Endothelial cell (in vitro differentiated cells): ENCODE results near the gene IRF6. TPM values are rescaled to one million over a fixed set of nuclear protein-coding genes. Genes with fewer than 3 reads are reported as not detected.

ENCODE experiments used
- DNase-seq: peaks from one replicate; pipeline ENCODE4 v3.0.0; 2021; ENCODE audit warnings: low spot score
- H3K27ac Mint-ChIP-seq: one replicate; pipeline ENCODE4 v1.8.0; 2021; ENCODE audit warnings: mixed read lengths, inconsistent platforms; ENCODE audit not compliant: unreplicated experiment
- H3K27me3 Mint-ChIP-seq: one replicate; pipeline ENCODE4 v1.8.0; 2021; ENCODE audit warnings: mild to moderate bottlenecking, moderate library complexity, mixed read lengths, inconsistent platforms; ENCODE audit not compliant: unreplicated experiment
- H3K36me3 Mint-ChIP-seq: one replicate; pipeline ENCODE4 v1.8.0; 2021; ENCODE audit warnings: mild to moderate bottlenecking, low read depth, mixed read lengths, inconsistent platforms; ENCODE audit not compliant: unreplicated experiment
- H3K4me1 Mint-ChIP-seq: one replicate; pipeline ENCODE4 v1.8.0; 2021; ENCODE audit warnings: mild to moderate bottlenecking, mixed read lengths, inconsistent platforms; ENCODE audit not compliant: unreplicated experiment
- H3K4me3 Mint-ChIP-seq: one replicate; pipeline ENCODE4 v1.8.0; 2021; ENCODE audit warnings: mild to moderate bottlenecking, mixed read lengths, inconsistent platforms; ENCODE audit not compliant: unreplicated experiment
- H3K9me3 Mint-ChIP-seq: one replicate; pipeline ENCODE4 v1.8.0; 2021; ENCODE audit warnings: mixed read lengths, inconsistent platforms; ENCODE audit not compliant: unreplicated experiment
- CTCF ChIP-seq: fragments of 200-600 bp; sonication (generic); IDR thresholded peaks from one replicate; pipeline ENCODE4 v1.5.0; 2021; ENCODE audit warnings: antibody characterized with exemption; ENCODE audit not compliant: unreplicated experiment
- total RNA-seq: library from RNA; stranded (reverse); fragmentation: NEBNext Ultra II Directional; extraction: Animal tissue kit (Norgen Biotek cat#: 25700); gene quantifications from one replicate; pipeline ENCODE4 v1.2.1, GENCODE V29; 2021; ENCODE audit not compliant: unreplicated experiment

The IRF6 gene
- total RNA-seq, 1 donor from 2014 or later: 21.3 TPM

GRCh38 chr1:209816923-209817322 is 11.0 kb upstream of the IRF6 start:
- Mint-ChIP-seq H3K4me1 (peaks cover 20% of the 10 kb centered on the region), H3K27me3 (no peaks in the 10 kb centered on the region), H3K36me3 (no peaks in the 10 kb centered on the region), H3K4me3 (no peak overlapping the region), H3K9me3 (no peaks in the 10 kb centered on the region), H3K27ac (no peak overlapping the region)
- no peak for TF ChIP-seq CTCF
- DNase-seq: no peak

DNA sequence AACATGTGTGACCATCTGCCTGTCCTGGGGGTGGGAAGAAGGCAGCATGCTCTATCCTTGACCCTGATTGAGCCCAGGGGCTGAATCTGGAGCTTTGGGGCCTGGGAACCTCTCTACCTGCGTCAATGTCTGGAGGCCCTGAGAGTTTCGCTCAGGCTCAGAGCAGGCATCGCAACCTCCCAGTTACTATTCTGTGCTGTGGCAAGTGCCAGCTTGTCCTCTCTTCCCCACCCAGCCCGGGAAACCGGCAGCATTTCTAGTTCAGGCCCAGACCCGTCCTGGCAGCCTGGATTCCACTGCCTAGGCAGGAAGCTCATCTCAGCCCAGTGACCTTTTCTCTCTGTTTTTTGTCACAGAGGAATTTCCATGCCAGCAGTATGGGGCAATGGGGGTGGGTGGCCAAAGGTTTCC is 10.0 kb upstream of the IRF6 start:
- no peak overlapping the region for H3K27ac Mint-ChIP-seq
- H3K27me3 Mint-ChIP-seq: peaks cover 2% of the 10 kb centered on the region
- no peaks in the 10 kb centered on the region for H3K9me3 Mint-ChIP-seq
- peaks cover 20% of the 10 kb centered on the region for H3K4me1 Mint-ChIP-seq
- TF ChIP-seq CTCF: no peak
- H3K36me3 Mint-ChIP-seq: no peaks in the 10 kb centered on the region
- no peak overlapping the region for H3K4me3 Mint-ChIP-seq
- DNase-seq: no peak

- Mint-ChIP-seq H3K27me3 (peaks cover 2% of the 10 kb centered on the region), H3K9me3 (no peaks in the 10 kb centered on the region), H3K4me1 (peaks cover 20% of the 10 kb centered on the region), H3K4me3 (no peak overlapping the region), H3K36me3 (no peaks in the 10 kb centered on the region), H3K27ac (no peak overlapping the region)
- no peak for DNase-seq
- no peak for TF ChIP-seq CTCF
Observed at GRCh38 chr1:209815490-209815889, 9.5 kb upstream of the IRF6 start.

GRCh38 chr1:209813902-209814301 is 8.0 kb upstream of the IRF6 start:
- Mint-ChIP-seq H3K27me3 (peaks cover 2% of the 10 kb centered on the region), H3K4me3 (no peak overlapping the region), H3K27ac (no peak overlapping the region), H3K4me1 (peaks cover 20% of the 10 kb centered on the region), H3K9me3 (no peaks in the 10 kb centered on the region), H3K36me3 (no peaks in the 10 kb centered on the region)
- DNase-seq: no peak
- TF ChIP-seq CTCF: no peak

GRCh38 chr1:209810783-209811182 is 4.8 kb upstream of the IRF6 start:
- no peak for DNase-seq
- Mint-ChIP-seq H3K9me3 (no peaks in the 10 kb centered on the region), H3K36me3 (no peaks in the 10 kb centered on the region), H3K4me1 (peaks cover 15% of the 10 kb centered on the region), H3K27ac (no peak overlapping the region), H3K27me3 (peaks cover 2% of the 10 kb centered on the region), H3K4me3 (no peak overlapping the region)
- no peak for TF ChIP-seq CTCF
